Astrocyte (in vitro differentiated cells and primary cell): Measurements from ENCODE around the gene RPS6KL1. TPM values are rescaled to one million over a fixed set of nuclear protein-coding genes. Genes with fewer than 3 reads are reported as not detected.

Source experiments
- DNase-seq: peaks from one replicate; pipeline ENCODE4 v3.0.0-alpha.2; 2010; ENCODE audit warnings: low read depth
- FAIRE-seq: peaks from 2 replicates; lab custom pipeline; 2011; peaks lifted over from hg19 to GRCh38; lab: Jason Lieb, UNC
- H2AFZ ChIP-seq: 2 replicates; pipeline ENCODE4 v1.6.0; 2012; ENCODE audit warnings: low read depth, low read length, inconsistent platforms
- H3K27ac ChIP-seq: 2 replicates; pipeline ENCODE4 v1.5.1; 2011; ENCODE audit warnings: low read depth, low read length, inconsistent platforms
- H3K27me3 ChIP-seq: 2 replicates; pipeline ENCODE4 v1.6.0; 2011; ENCODE audit warnings: low read length, inconsistent platforms; ENCODE audit not compliant: insufficient read depth
- H3K36me3 ChIP-seq: 2 replicates; pipeline ENCODE4 v1.5.1; 2011; ENCODE audit warnings: low read length, inconsistent platforms; ENCODE audit not compliant: insufficient read depth
- H3K4me1 ChIP-seq: 2 replicates; pipeline ENCODE4 v1.5.1; 2011; ENCODE audit warnings: low read length, inconsistent platforms; ENCODE audit not compliant: insufficient read depth
- H3K4me2 ChIP-seq: 2 replicates; pipeline ENCODE4 v1.6.0; 2012; ENCODE audit warnings: low read length, inconsistent platforms
- H3K4me3 ChIP-seq: 2 replicates; pipeline ENCODE4 v1.5.1; 2011; ENCODE audit warnings: low read depth, mild to moderate bottlenecking, low read length, inconsistent platforms; ENCODE audit not compliant: insufficient read depth
- H3K79me2 ChIP-seq: 2 replicates; pipeline ENCODE4 v1.6.0; 2012; ENCODE audit warnings: mild to moderate bottlenecking, low read length, inconsistent platforms; ENCODE audit not compliant: insufficient read depth
- H3K9ac ChIP-seq: 2 replicates; pipeline ENCODE4 v1.6.0; 2012; ENCODE audit warnings: mild to moderate bottlenecking, low read length, inconsistent platforms
- H3K9me3 ChIP-seq: 2 replicates; pipeline ENCODE4 v1.5.1; 2012; ENCODE audit warnings: low read depth, mild to moderate bottlenecking, low read length, inconsistent platforms; ENCODE audit not compliant: insufficient read depth
- H4K20me1 ChIP-seq: 2 replicates; pipeline ENCODE4 v1.6.0; 2012; ENCODE audit warnings: low read length, inconsistent platforms; ENCODE audit not compliant: insufficient read depth
- H3K27ac Mint-ChIP-seq: one replicate; pipeline ENCODE4 v1.8.0; 2021; ENCODE audit warnings: mild to moderate bottlenecking, mixed read lengths; ENCODE audit not compliant: unreplicated experiment
- H3K27me3 Mint-ChIP-seq: one replicate; pipeline ENCODE4 v1.8.0; 2021; ENCODE audit warnings: low read depth, mixed read lengths; ENCODE audit not compliant: unreplicated experiment
- H3K36me3 Mint-ChIP-seq: one replicate; pipeline ENCODE4 v1.8.0; 2021; ENCODE audit warnings: low read depth, mixed read lengths; ENCODE audit not compliant: unreplicated experiment
- H3K4me1 Mint-ChIP-seq: one replicate; pipeline ENCODE4 v1.8.0; 2021; ENCODE audit warnings: low read depth, mixed read lengths; ENCODE audit not compliant: unreplicated experiment
- H3K4me3 Mint-ChIP-seq: one replicate; pipeline ENCODE4 v1.8.0; 2021; ENCODE audit warnings: mild to moderate bottlenecking, moderate library complexity, mixed read lengths; ENCODE audit not compliant: unreplicated experiment
- H3K9me3 Mint-ChIP-seq: one replicate; pipeline ENCODE4 v1.8.0; 2021; ENCODE audit warnings: mild to moderate bottlenecking, mixed read lengths; ENCODE audit not compliant: unreplicated experiment
- CTCF ChIP-seq: IDR thresholded peaks from 2 replicates; pipeline ENCODE4 v1.5.1; 2011; ENCODE audit warnings: low read depth, mild to moderate bottlenecking, inconsistent platforms, low read length, moderate library complexity; ENCODE audit not compliant: insufficient read depth
- EZH2 ChIP-seq: IDR thresholded peaks from 2 replicates; pipeline ENCODE4 v1.6.1; 2012; ENCODE audit warnings: mild to moderate bottlenecking, low read length, inconsistent platforms; ENCODE audit not compliant: insufficient read depth
- total RNA-seq: library from RNA; stranded (reverse); gene quantifications from 2 replicates; pipeline ENCODE4 v1.2.1, GENCODE V29; 2021

Gene RPS6KL1
- total RNA-seq, 1 donor from 2014 or later: 1.7 TPM

GRCh38 chr14:74945261-74945851 lies 22.3 kb upstream of the RPS6KL1 start:
- no peaks in the 10 kb centered on the region for H3K9me3 ChIP-seq
- peaks cover 11% of the 10 kb centered on the region for H3K4me1 ChIP-seq
- H3K9ac ChIP-seq: no peak overlapping the region
- H3K27me3 ChIP-seq: no peaks in the 10 kb centered on the region
- TF ChIP-seq CTCF (peak; percentile 46), EZH2 (no peak)
- FAIRE-seq (no peak), DNase-seq (no peak)
- H4K20me1 ChIP-seq: no peaks in the 10 kb centered on the region
- no peak overlapping the region for H3K4me3 ChIP-seq
- no peak overlapping the region for H2AFZ ChIP-seq
- H3K4me1 Mint-ChIP-seq: peaks cover 8% of the 10 kb centered on the region
- H3K79me2 ChIP-seq: no peaks in the 10 kb centered on the region
- no peak overlapping the region for H3K27ac Mint-ChIP-seq
- H3K4me3 Mint-ChIP-seq: no peak overlapping the region
- H3K9me3 Mint-ChIP-seq: no peaks in the 10 kb centered on the region
- peaks cover 6% of the 10 kb centered on the region for H3K36me3 Mint-ChIP-seq
- H3K27me3 Mint-ChIP-seq: peaks cover 19% of the 10 kb centered on the region
- H3K4me2 ChIP-seq: no peak overlapping the region
- no peak overlapping the region for H3K27ac ChIP-seq
- no peaks in the 10 kb centered on the region for H3K36me3 ChIP-seq

GRCh38 chr14:74942608-74943007 lies 19.5 kb upstream of the RPS6KL1 start:
- Histone ChIP-seq H3K4me1 (peaks cover 25% of the 10 kb centered on the region), H3K4me2 (no peak overlapping the region), H2AFZ (no peak overlapping the region), H3K36me3 (no peaks in the 10 kb centered on the region), H3K79me2 (no peaks in the 10 kb centered on the region), H4K20me1 (no peaks in the 10 kb centered on the region), H3K9ac (no peak overlapping the region), H3K4me3 (no peak overlapping the region), H3K9me3 (no peaks in the 10 kb centered on the region), H3K27me3 (no peaks in the 10 kb centered on the region), H3K27ac (no peak overlapping the region)
- Mint-ChIP-seq H3K4me3 (no peak overlapping the region), H3K27me3 (no peaks in the 10 kb centered on the region), H3K36me3 (no peaks in the 10 kb centered on the region), H3K4me1 (peaks cover 17% of the 10 kb centered on the region), H3K9me3 (no peaks in the 10 kb centered on the region), H3K27ac (no peak overlapping the region)
- no peak for FAIRE-seq
- no peak for TF ChIP-seq EZH2
- no peak for TF ChIP-seq CTCF
- no peak for DNase-seq

- H3K27ac ChIP-seq: no peak overlapping the region
Observed at GRCh38 chr14:74942181-74942580, 19.1 kb upstream of the RPS6KL1 start.

More at GRCh38 chr14:74942181-74942580, 19.1 kb upstream of the RPS6KL1 start:
- DNase-seq: no peak
- Histone ChIP-seq H3K27me3 (no peaks in the 10 kb centered on the region), H3K79me2 (no peaks in the 10 kb centered on the region), H3K9ac (peak overlapping the region; percentile 14), H3K4me1 (peaks cover 25% of the 10 kb centered on the region), H4K20me1 (no peaks in the 10 kb centered on the region), H3K9me3 (no peaks in the 10 kb centered on the region), H2AFZ (peak overlapping the region; percentile 75), H3K4me3 (no peak overlapping the region), H3K36me3 (no peaks in the 10 kb centered on the region), H3K4me2 (peak overlapping the region; percentile 39)
- peaks cover 17% of the 10 kb centered on the region for H3K4me1 Mint-ChIP-seq
- no peak for FAIRE-seq
- TF ChIP-seq CTCF (no peak), EZH2 (no peak)
- H3K27me3 Mint-ChIP-seq: no peaks in the 10 kb centered on the region
- H3K27ac Mint-ChIP-seq: no peak overlapping the region
- no peaks in the 10 kb centered on the region for H3K9me3 Mint-ChIP-seq
- no peaks in the 10 kb centered on the region for H3K36me3 Mint-ChIP-seq
- no peak overlapping the region for H3K4me3 Mint-ChIP-seq
